GM04504 (cell line): ENCODE results near the gene PAXX.
A peak's percentile ranks its signal among the peaks of the same experiment; 100 is the strongest.

ENCODE experiments used
- DNase-seq: peaks from one replicate; pipeline ENCODE4 v3.0.0-alpha.2; 2012; ENCODE audit warnings: low read depth

Gene PAXX

GRCh38 chr9:136991993-136992818 lies at the start of gene PAXX:
Gene PAXX, plus strand, starts transcription at chr9:136992422. Its CDS starts 22 bp downstream, at chr9:136992444.
- DNase-seq, result peak; percentile 67

GRCh38 chr9:136942881-136943230 lies 49.4 kb upstream of the PAXX start:
- DNase-seq, result no peak

- DNase-seq, result peak; percentile 3
These were observed 48.7 kb upstream of the PAXX start for GRCh38 chr9:136943291-136944211.

- DNase-seq, result peak; percentile 41
These were observed 48.1 kb upstream of the PAXX start for GRCh38 chr9:136944212-136944518.

GRCh38 chr9:136944519-136945332 lies 47.5 kb upstream of the PAXX start, which contains the start of the genes C8G and FBXW5:
Gene C8G, plus strand, starts transcription at chr9:136945243. Its CDS starts 78 bp downstream, at chr9:136945321.
Gene FBXW5, minus strand, starts transcription at chr9:136944738. Its CDS starts 655 bp downstream, at chr9:136944083.
- DNase-seq, result peak; percentile 87

GRCh38 chr9:136945333-136946227 lies 46.6 kb upstream of the PAXX start:
- no peak for DNase-seq

GRCh38 chr9:136946228-136947027 lies 45.8 kb upstream of the PAXX start:
- DNase-seq, result no peak

- DNase-seq, result no peak
These were observed 45.0 kb upstream of the PAXX start for GRCh38 chr9:136947028-136947891.

GRCh38 chr9:136947955-136948510 lies 44.2 kb upstream of the PAXX start:
- peak; percentile 20 for DNase-seq

GRCh38 chr9:136949239-136949816 lies 42.9 kb upstream of the PAXX start:
- DNase-seq, result no peak

- DNase-seq, result peak; percentile 55
These were observed 42.2 kb upstream of the PAXX start for GRCh38 chr9:136949817-136950655.

GRCh38 chr9:136950656-136951276 lies 41.5 kb upstream of the PAXX start:
- no peak for DNase-seq

GRCh38 chr9:136951541-136952320 lies 40.5 kb upstream of the PAXX start, which contains the start of gene LCN12:
Gene LCN12, plus strand, starts transcription at chr9:136952273. Its CDS starts 55 bp downstream, at chr9:136952328.
- no peak for DNase-seq

- DNase-seq, result no peak
These were observed 39.8 kb upstream of the PAXX start for GRCh38 chr9:136952321-136952850.

- no peak for DNase-seq
These were observed 39.1 kb upstream of the PAXX start for GRCh38 chr9:136952876-136953770.
